Measurements from ENCODE around the gene RUNX2.

Gene RUNX2

DNA sequence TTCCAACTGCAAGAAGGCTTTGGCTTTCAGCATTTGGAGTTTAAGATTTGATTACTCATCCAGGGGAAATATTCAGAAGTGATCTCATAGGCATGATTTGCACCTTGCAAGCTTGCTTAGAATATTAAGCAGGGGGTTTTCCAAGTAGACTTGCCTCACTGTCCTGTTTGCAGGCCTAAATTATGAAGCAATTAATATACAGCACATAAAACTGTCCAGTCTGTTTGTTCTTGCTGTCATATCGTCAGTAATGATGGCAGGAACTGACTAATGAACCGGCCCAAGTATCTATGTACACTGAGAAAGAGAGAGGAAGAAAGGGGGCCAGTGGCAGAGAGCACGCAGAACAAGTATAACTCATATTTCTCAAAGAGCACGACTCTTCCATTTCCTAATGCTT, 262.1 kb downstream of the RUNX2 start:
- H3K4me1 Mint-ChIP-seq (ENCODE audit: low read depth in 2 of 2), result peaks cover 36 to 60% of the 10 kb centered on the region in 2 donors
- H3K27me3 Mint-ChIP-seq, result peaks cover 0 to 7% of the 10 kb centered on the region in 2 donors
- no peak for DNase-seq
- no peak for ATAC-seq (replicated peaks)
- H3K9me3 Mint-ChIP-seq, result no peaks in the 10 kb centered on the region
- H3K27ac Mint-ChIP-seq, result peak overlapping the region in 1 of 2 donors; percentile 7
- peaks cover 10% of the 10 kb centered on the region for H3K36me3 Mint-ChIP-seq (ENCODE audit: insufficient read depth)
- peak overlapping the region in 1 of 2 donors; percentile 24 for H3K4me3 Mint-ChIP-seq

DNA sequence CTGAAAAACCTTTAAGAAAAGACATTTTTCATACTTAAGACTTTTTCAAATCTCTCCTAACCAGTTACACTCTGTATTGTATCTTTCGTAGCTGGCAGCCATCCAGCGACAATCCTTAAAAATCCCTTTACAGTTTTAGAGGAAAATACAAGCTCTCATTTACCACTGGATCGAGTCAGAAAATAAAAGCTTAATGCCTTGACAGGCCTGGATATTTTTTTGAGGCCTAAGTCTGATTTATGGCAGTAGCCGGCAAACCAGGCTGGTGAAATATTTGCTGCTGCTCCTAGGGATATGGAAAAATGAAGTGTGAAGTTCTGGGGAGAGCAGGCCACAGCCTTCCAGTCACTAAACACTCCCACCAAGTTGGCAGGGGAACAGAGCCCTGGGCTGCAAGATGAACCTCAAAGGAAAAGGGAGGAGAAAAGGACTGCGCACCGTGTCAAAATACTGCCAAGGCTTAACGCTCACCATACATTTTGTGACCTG, 262.6 kb downstream of the RUNX2 start:
- Mint-ChIP-seq H3K9me3 (no peaks in the 10 kb centered on the region), H3K4me3 (no peak overlapping the region), H3K4me1 (ENCODE audit: low read depth in 2 of 2) (peaks cover 35 to 59% of the 10 kb centered on the region in 2 donors), H3K36me3 (ENCODE audit: insufficient read depth) (peaks cover 10% of the 10 kb centered on the region), H3K27me3 (peaks cover 0 to 7% of the 10 kb centered on the region in 2 donors), H3K27ac (no peak overlapping the region)
- ATAC-seq (replicated peaks), result no peak
- no peak for DNase-seq

DNA sequence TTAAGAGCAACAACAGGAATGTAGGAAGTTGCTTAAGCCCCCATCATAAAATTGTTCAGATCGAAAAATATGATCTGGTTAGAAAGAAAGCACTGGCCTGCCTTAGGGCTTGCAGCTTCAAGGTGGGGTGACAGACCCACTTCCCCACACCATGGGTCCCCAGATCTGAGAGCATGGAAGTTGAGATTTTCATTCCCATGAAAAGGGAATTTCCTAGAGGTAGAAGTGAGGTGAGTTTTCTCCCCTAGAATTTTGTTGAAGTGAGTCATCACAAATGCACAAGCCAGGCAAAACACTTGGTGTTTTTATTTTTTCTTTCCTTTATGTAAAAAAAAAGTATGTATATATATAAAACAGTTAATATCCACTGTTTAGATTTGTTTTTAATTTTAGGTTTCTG, 263.2 kb downstream of the RUNX2 start:
- H3K36me3 Mint-ChIP-seq (ENCODE audit: insufficient read depth), result peaks cover 7% of the 10 kb centered on the region
- H3K27me3 Mint-ChIP-seq, result peaks cover 0 to 7% of the 10 kb centered on the region in 2 donors
- no peaks in the 10 kb centered on the region for H3K9me3 Mint-ChIP-seq
- DNase-seq (no peak), ATAC-seq (replicated peaks) (no peak)
- H3K27ac Mint-ChIP-seq, result no peak overlapping the region
- H3K4me3 Mint-ChIP-seq, result no peak overlapping the region
- peaks cover 30 to 53% of the 10 kb centered on the region in 2 donors for H3K4me1 Mint-ChIP-seq (ENCODE audit: low read depth in 2 of 2)

GRCh38 chr6:45591890-45592289, 263.8 kb downstream of the RUNX2 start:
- Mint-ChIP-seq H3K4me1 (ENCODE audit: low read depth in 2 of 2) (peaks cover 24 to 49% of the 10 kb centered on the region in 2 donors), H3K4me3 (no peak overlapping the region), H3K27ac (peak overlapping the region in 1 of 2 donors; percentile 17), H3K9me3 (no peaks in the 10 kb centered on the region), H3K36me3 (ENCODE audit: insufficient read depth) (peaks cover 2% of the 10 kb centered on the region), H3K27me3 (peaks cover 0 to 6% of the 10 kb centered on the region in 2 donors)
- DNase-seq (no peak), ATAC-seq (replicated peaks) (no peak)

DNA sequence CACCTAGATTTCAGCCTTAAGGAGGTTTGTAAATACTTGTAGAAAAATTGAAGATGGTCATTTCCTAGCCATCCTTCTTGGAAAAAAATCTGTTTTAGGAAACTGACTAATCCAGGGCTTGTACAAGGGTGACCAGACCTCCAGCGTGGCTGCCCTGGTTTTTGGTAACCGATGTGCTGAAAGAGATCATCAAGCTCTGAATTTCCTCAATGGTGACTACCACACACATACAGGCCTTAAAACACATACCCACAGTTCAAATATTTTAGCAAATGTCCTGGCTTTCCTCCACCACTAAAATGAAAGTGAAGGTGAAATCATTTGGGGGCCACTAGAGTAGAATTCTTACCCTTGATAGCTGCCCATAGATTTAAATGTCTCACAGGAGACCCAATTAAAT, 264.9 kb downstream of the RUNX2 start:
- H3K27me3 Mint-ChIP-seq, result no peaks in the 10 kb centered on the region
- peak overlapping the region in 1 of 2 donors; percentile 1 for H3K27ac Mint-ChIP-seq
- ATAC-seq (replicated peaks), result no peak

GRCh38 chr6:45595010-45595851, 267.1 kb downstream of the RUNX2 start:
- H3K4me1 Mint-ChIP-seq (ENCODE audit: low read depth in 2 of 2), result peaks cover 9 to 23% of the 10 kb centered on the region in 2 donors
- DNase-seq (no peak), ATAC-seq (replicated peaks) (peak; percentile 32)

More for the DNA sequence above, 264.9 kb downstream of the RUNX2 start:
- Mint-ChIP-seq H3K4me3 (no peak overlapping the region), H3K9me3 (no peaks in the 10 kb centered on the region), H3K36me3 (ENCODE audit: insufficient read depth) (no peaks in the 10 kb centered on the region), H3K4me1 (ENCODE audit: low read depth in 2 of 2) (peaks cover 13 to 38% of the 10 kb centered on the region in 2 donors)
- no peak for DNase-seq

DNA sequence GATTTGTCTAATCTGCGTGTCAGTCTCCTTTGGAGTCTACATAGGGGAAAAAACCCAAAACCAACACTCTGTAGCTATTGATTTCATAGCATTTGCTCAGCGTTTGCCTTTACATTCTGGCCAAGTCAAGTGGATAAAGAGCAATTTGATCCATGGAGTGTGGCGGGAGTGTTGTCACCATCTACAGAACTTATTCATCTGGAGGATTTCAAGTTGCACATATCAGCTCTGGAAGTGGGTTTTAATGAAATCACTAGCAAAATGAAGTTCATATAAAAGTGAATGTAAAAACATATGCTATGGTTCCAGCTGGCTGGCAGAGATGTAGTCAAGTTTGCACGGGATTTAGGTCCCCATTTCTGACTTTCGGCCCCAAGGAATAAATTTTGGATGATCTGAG, 269.3 kb downstream of the RUNX2 start:
- Mint-ChIP-seq H3K4me3 (no peak overlapping the region), H3K27me3 (peaks cover 0 to 7% of the 10 kb centered on the region in 2 donors), H3K27ac (no peak overlapping the region), H3K36me3 (ENCODE audit: insufficient read depth) (peaks cover 3% of the 10 kb centered on the region), H3K9me3 (peaks cover 3 to 12% of the 10 kb centered on the region in 2 donors), H3K4me1 (ENCODE audit: low read depth in 2 of 2) (peaks cover 9 to 19% of the 10 kb centered on the region in 2 donors)
- DNase-seq, result no peak
- ATAC-seq (replicated peaks), result no peak

More at GRCh38 chr6:45595010-45595851, 267.1 kb downstream of the RUNX2 start:
- Mint-ChIP-seq H3K27ac (peak overlapping the region; percentile 26 to 75), H3K4me3 (no peak overlapping the region), H3K27me3 (peaks cover 0 to 2% of the 10 kb centered on the region in 2 donors), H3K9me3 (peaks cover under 1 to 7% of the 10 kb centered on the region in 2 donors), H3K36me3 (ENCODE audit: insufficient read depth) (peaks cover 3% of the 10 kb centered on the region)

DNA sequence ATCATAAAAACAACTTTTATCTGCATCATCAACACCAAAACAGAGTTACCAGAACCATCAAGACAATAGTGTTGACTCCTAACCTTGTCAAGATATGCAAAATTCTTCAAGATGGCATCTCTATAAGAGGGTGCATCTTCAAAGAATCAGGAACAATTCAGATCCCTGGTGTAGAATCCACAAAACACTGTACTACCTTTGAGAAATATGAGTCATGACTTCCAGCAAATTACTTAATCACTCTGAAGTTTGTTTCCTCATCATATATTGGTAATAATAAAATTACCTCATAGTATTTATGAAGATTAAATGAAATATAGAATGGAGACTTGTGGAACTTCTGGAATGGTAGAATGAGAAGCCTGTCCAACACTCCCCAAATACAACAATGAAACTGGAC, 270.9 kb downstream of the RUNX2 start:
- peaks cover 3 to 12% of the 10 kb centered on the region in 2 donors for H3K9me3 Mint-ChIP-seq
- ATAC-seq (replicated peaks) (no peak), DNase-seq (no peak)
- peaks cover 10 to 13% of the 10 kb centered on the region in 2 donors for H3K4me1 Mint-ChIP-seq (ENCODE audit: low read depth in 2 of 2)
- H3K27me3 Mint-ChIP-seq, result peaks cover 0 to 8% of the 10 kb centered on the region in 2 donors
- peaks cover 3% of the 10 kb centered on the region for H3K36me3 Mint-ChIP-seq (ENCODE audit: insufficient read depth)
- no peak overlapping the region for H3K4me3 Mint-ChIP-seq
- H3K27ac Mint-ChIP-seq, result no peak overlapping the region

GRCh38 chr6:45605971-45606370, 277.8 kb downstream of the RUNX2 start:
- DNase-seq (no peak), ATAC-seq (replicated peaks) (no peak)
- H3K4me3 Mint-ChIP-seq, result no peak overlapping the region
- H3K4me1 Mint-ChIP-seq (ENCODE audit: low read depth in 2 of 2), result peaks cover 1 to 4% of the 10 kb centered on the region in 2 donors
- H3K27me3 Mint-ChIP-seq, result peaks cover 0 to 17% of the 10 kb centered on the region in 2 donors
- H3K27ac Mint-ChIP-seq, result no peak overlapping the region
- no peaks in the 10 kb centered on the region for H3K36me3 Mint-ChIP-seq (ENCODE audit: insufficient read depth)
- no peaks in the 10 kb centered on the region for H3K9me3 Mint-ChIP-seq

GRCh38 chr6:45606831-45607400, 278.8 kb downstream of the RUNX2 start:
- Mint-ChIP-seq H3K27ac (no peak overlapping the region), H3K4me1 (ENCODE audit: low read depth in 2 of 2) (peaks cover 1 to 4% of the 10 kb centered on the region in 2 donors), H3K4me3 (no peak overlapping the region), H3K36me3 (ENCODE audit: insufficient read depth) (no peaks in the 10 kb centered on the region), H3K27me3 (peaks cover 0 to 17% of the 10 kb centered on the region in 2 donors), H3K9me3 (no peaks in the 10 kb centered on the region)
- no peak for ATAC-seq (replicated peaks)
- DNase-seq, result no peak

GRCh38 chr6:45607798-45608197, 279.7 kb downstream of the RUNX2 start:
- Mint-ChIP-seq H3K4me3 (no peak overlapping the region), H3K27ac (no peak overlapping the region)

GRCh38 chr6:45608252-45608913, 280.3 kb downstream of the RUNX2 start:
- H3K27ac Mint-ChIP-seq, result no peak overlapping the region
- H3K9me3 Mint-ChIP-seq, result no peaks in the 10 kb centered on the region
- peaks cover 0 to 17% of the 10 kb centered on the region in 2 donors for H3K27me3 Mint-ChIP-seq
- DNase-seq (no peak), ATAC-seq (replicated peaks) (no peak)
- H3K4me1 Mint-ChIP-seq (ENCODE audit: low read depth in 2 of 2), result peaks cover 1 to 4% of the 10 kb centered on the region in 2 donors
- H3K36me3 Mint-ChIP-seq (ENCODE audit: insufficient read depth), result no peaks in the 10 kb centered on the region
- no peak overlapping the region for H3K4me3 Mint-ChIP-seq

More at GRCh38 chr6:45607798-45608197, 279.7 kb downstream of the RUNX2 start:
- ATAC-seq (replicated peaks), result no peak
- peaks cover 1 to 4% of the 10 kb centered on the region in 2 donors for H3K4me1 Mint-ChIP-seq (ENCODE audit: low read depth in 2 of 2)
- H3K27me3 Mint-ChIP-seq, result peaks cover 0 to 17% of the 10 kb centered on the region in 2 donors
- H3K9me3 Mint-ChIP-seq, result no peaks in the 10 kb centered on the region
- no peak for DNase-seq
- no peaks in the 10 kb centered on the region for H3K36me3 Mint-ChIP-seq (ENCODE audit: insufficient read depth)

DNA sequence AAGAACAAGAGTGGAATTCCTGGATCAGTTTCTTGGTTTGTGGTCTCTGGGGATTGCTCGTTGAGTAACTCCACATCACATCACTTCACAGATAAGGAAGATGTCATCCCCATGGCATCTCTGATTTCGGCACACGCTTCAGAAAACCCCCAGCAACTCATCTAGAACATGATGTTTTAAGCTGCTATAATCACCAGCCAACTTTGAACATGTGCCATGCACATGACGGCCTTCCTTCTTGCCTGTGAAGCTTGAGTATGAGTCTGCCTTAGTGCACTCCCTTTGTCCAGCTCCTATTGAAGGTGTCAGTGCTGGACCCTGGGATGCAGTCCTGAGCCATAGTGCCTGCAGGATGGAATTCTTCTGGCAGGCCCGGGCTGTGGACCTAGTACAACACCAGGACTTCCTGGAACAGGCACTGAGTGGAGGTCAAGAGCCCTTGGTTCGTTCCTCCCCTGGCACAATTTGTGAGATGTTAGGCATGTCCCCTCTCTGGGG, 281.1 kb downstream of the RUNX2 start:
- DNase-seq (no peak), ATAC-seq (replicated peaks) (no peak)
- no peak overlapping the region for H3K4me3 Mint-ChIP-seq
- H3K9me3 Mint-ChIP-seq, result no peaks in the 10 kb centered on the region
- H3K4me1 Mint-ChIP-seq (ENCODE audit: low read depth in 2 of 2), result peaks cover 1 to 2% of the 10 kb centered on the region in 2 donors
- no peak overlapping the region for H3K27ac Mint-ChIP-seq
- no peaks in the 10 kb centered on the region for H3K36me3 Mint-ChIP-seq (ENCODE audit: insufficient read depth)
- H3K27me3 Mint-ChIP-seq, result peaks cover 0 to 14% of the 10 kb centered on the region in 2 donors

Measured in effector memory CD8-positive, alpha-beta T cell (primary cell).